ENCODE data around the gene KLHDC8A.

- no peak for TF ChIP-seq CTCF (IDR thresholded peaks at IDR 0.05; ENCODE audit: extremely low read depth in 1 of 2, insufficient read depth in 1 of 2, low read depth in 1 of 2, low read length in 2 of 2)
- TF ChIP-seq MAX (IDR thresholded peaks at IDR 0.05; ENCODE audit: insufficient read depth, insufficient read length) = no peak
- no peak for TF ChIP-seq POLR2AphosphoS5 (IDR thresholded peaks at IDR 0.05; ENCODE audit: insufficient read depth, low read depth, low read length)
- TF ChIP-seq EZH2 (IDR thresholded peaks at IDR 0.05; ENCODE audit: borderline replicate concordance, low read depth, low read length, severe bottlenecking) = no peak
- no peak for TF ChIP-seq POLR2A (IDR thresholded peaks at IDR 0.05; ENCODE audit: low read depth, low read length)
- no peak for TF ChIP-seq MYC (IDR thresholded peaks at IDR 0.05; ENCODE audit: low read depth, low read length)
- no peak for TF ChIP-seq FOS (IDR thresholded peaks at IDR 0.05; ENCODE audit: borderline replicate concordance, insufficient read depth, low read length)
- TF ChIP-seq JUN (IDR thresholded peaks at IDR 0.05; ENCODE audit: borderline replicate concordance, insufficient read depth, insufficient read length, low read depth) = no peak
Observed at GRCh38 chr1:205286335-205286950, 70.3 kb downstream of the KLHDC8A start.
